Activated naive CD8-positive, alpha-beta T cell treated with anti-CD3 and anti-CD28 coated beads for 36 hours (primary cell): ENCODE measurements around the gene TFDP2. TPM values are rescaled to one million over a fixed set of nuclear protein-coding genes. Genes with fewer than 3 reads are reported as not detected.

Experiments used
- DNase-seq: peaks from one replicate; pipeline ENCODE4 v3.0.0; 2021
- H3K27ac Mint-ChIP-seq: one replicate; pipeline ENCODE4 v1.8.0; 2022; ENCODE audit warnings: mild to moderate bottlenecking, moderate library complexity, mixed read lengths
- H3K27me3 Mint-ChIP-seq: one replicate; pipeline ENCODE4 v1.8.0; 2022; ENCODE audit warnings: mild to moderate bottlenecking, mixed read lengths
- H3K36me3 Mint-ChIP-seq: one replicate; pipeline ENCODE4 v1.8.0; 2021; ENCODE audit warnings: mild to moderate bottlenecking, mixed read lengths
- H3K4me1 Mint-ChIP-seq: one replicate; pipeline ENCODE4 v1.8.0; 2021; ENCODE audit warnings: mixed read lengths
- H3K4me3 Mint-ChIP-seq: one replicate; pipeline ENCODE4 v1.8.0; 2022; ENCODE audit warnings: mild to moderate bottlenecking, moderate library complexity, mixed read lengths
- H3K9me3 Mint-ChIP-seq: one replicate; pipeline ENCODE4 v1.8.0; 2022; ENCODE audit warnings: mixed read lengths
- total RNA-seq, 2 experiments: library from RNA; stranded (reverse); gene quantifications; one replicate each; pipeline ENCODE4 v1.2.3, GENCODE V29; 2021

Gene TFDP2
- total RNA-seq, 2 experiments from 2014 or later, result 28.1 to 32.0 TPM

DNA sequence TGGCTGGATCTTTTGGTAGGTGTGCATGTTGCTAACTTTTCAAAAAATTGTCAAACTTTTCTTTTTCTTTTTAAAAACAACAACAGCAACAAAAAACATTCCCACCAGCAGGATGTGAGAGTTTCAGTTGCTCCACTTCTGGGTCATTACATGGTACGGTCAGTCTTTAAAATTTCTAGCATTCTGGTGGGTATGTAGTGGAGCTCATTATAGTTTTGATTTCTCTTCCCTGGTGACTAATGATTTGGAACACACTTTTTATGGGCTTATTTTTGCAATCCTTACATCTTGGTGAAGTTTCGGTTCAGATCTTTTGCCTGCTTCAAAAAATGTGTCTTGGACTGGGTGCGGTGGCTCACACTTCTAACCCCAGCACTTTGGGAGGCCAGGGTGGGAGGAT lies 253.6 kb downstream of the TFDP2 start:
- no peak for DNase-seq
- peaks cover 62% of the 10 kb centered on the region for H3K36me3 Mint-ChIP-seq
- H3K27ac Mint-ChIP-seq, result no peak overlapping the region
- peaks cover 13% of the 10 kb centered on the region for H3K9me3 Mint-ChIP-seq
- H3K27me3 Mint-ChIP-seq, result no peaks in the 10 kb centered on the region
- H3K4me1 Mint-ChIP-seq, result peaks cover 28% of the 10 kb centered on the region
- H3K4me3 Mint-ChIP-seq, result no peak overlapping the region

DNA sequence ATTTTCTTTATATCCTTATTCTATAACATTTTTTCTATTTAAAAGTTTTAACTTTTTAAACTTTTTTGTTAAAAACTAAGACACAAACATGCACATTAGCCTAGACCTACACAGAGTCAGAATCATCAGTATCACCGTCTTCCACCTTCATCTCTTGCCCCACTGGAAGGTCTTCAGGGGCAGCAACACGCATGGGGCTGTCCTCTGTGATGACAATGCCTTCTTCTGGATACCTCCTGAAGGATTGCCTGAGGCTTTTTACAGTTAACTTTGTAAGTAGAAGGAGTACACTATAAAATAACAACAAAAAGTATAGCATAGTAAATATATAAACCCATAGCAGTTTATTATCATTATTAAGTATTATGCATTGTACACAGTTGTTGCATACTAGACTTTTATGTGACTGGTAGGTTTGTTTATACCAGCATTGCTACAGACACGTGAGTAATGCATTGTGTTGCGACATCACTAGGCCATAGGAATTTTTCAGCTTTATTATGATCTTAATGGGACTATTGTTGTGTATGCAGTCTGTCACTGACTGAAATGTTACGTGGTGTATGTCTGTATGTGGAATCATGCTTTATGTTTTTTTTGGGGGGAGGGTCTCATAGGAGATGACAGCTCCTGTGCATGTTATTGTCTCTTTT lies 254.7 kb downstream of the TFDP2 start:
- peaks cover 30% of the 10 kb centered on the region for H3K4me1 Mint-ChIP-seq
- no peak for DNase-seq
- peaks cover 55% of the 10 kb centered on the region for H3K36me3 Mint-ChIP-seq
- no peaks in the 10 kb centered on the region for H3K27me3 Mint-ChIP-seq
- H3K27ac Mint-ChIP-seq, result no peak overlapping the region
- peaks cover 8% of the 10 kb centered on the region for H3K9me3 Mint-ChIP-seq
- no peak overlapping the region for H3K4me3 Mint-ChIP-seq

Other genes with a start within 250 kb of the TFDP2 start
- gene GK5, start 76.0 kb upstream of the TFDP2 start, total RNA-seq, result 10 to 100 TPM in 1 of 2 experiments, 1 to 10 TPM in 1; 10.0 to 10.8 TPM